DLD1 (cell line): ENCODE results near the gene EN2.

Experiments used
- in situ Hi-C: cut with HindIII; loops from 2 replicates; pipeline ENCODE4 v1.10.0; 2017; ENCODE audit warnings: low sequenced_read_pairs

The EN2 gene

DNA sequence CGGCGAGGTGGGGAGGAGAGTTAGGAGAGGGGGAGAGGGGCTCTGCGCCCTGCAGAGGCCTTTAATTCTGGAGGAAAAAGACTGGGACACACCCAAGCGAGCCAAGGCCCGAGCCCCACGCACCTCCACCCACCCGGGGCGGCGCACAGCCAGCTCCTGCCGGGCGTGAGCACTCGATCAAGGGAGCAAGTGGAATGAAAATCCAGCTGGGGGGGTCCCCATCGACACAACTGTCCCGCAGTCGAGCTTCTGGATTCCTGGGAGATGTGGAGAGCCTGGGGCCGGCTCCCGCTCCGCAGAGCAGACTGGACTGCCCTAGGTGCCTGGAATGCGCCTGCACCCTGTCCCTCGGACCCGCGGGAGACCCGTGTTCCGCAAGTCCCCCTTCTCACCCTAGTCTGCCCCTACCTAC, 7.4 kb upstream of the EN2 start:
- in situ Hi-C loops, result no loop called here

DNA sequence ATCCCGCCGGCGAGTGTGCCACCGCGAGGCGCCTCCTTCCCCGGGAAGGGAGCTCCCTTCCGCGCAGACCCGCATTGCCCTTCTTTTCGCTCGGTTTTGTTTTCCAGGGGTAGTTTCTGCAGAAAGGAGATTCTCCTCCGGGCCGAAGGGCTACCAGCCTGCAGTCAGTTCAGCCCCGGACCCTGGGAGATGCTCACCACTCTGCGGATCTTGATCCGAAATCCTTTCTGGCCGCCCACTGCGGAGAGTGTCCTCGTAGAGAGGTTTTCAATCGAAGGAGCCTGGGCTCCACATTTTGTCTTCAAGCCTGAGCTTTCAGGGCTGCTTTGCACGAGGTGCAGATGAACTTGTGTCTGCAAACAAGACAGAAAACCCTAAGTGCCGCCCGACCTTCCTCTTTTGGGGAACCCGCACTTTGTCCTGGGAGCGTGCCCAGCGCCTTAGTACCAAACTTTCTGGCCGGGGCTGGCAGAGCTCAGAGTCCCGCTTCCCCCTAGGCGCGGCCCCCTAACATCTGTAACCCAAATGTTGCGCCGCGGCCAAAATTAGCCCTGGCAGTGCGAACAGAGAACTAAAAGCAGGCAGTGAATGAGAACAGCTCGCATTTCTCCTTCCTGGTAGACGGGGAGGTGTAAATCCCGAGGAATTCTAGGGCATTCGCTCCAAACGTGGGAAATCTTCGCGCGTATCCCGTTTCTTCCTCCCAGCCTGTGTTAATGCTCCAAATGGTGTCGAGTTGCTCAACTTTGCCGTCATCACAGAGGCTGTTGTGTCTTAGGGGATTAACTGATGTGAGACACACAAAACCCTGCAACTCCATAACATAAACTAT, 6.7 kb upstream of the EN2 start:
- in situ Hi-C loops, result no loop called here

DNA sequence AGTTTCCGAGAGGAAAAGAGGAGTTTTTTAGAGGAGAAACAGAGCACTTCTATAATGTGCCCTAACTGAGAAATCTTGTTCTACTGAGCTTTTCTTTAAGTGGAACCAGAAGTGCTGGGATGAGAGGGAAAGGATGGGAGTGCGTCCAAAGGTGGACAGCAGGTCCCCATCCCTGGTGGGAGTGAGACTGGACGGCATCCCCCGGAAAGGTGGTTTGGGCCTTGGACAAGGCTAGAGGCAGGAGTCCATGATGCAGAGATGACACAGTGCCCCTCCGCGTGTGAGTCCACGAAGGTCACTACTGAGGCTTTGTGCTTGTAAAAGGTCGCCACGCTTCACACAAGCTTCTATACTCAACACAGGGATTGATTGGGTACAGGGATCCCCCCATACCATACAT, 6.1 kb upstream of the EN2 start:
- in situ Hi-C loops, result no loop called here

DNA sequence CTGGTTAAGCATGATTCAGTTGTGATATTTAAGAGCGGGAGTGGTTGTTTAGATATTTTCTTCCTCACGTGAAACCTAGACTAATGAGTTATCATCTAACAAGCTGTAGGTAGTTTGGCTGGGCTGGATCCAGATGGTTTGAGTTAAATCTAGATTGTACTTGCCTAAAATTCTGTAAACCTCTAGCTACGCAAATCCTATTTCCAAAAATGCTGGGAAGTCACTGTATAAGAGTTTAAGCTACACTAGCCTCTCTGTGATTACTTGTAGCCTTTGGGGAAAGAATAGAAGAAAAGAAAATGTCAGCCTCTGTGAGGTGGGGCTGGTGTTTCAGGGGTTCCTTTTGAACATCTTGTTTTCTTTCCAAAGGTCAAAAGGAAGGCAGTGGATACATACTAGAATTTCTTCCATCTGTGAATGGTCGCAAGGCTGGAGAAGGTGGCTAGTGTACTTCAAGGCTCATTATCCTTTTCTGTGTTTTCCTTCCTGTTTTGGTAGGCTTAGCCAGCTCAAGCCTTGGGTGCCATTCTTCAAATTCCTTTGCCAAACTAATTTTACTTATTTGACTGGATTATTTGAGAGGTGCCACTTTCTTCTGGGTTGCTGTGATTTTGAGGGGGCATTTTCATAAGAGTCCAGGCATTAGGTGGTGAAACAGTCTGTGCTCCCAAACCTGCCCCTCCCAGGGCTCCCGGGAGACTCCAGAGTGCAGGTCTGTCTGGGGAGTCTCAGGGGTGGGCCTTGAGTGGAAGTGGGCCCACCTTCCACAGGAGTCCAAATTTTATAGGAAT, 5.2 kb upstream of the EN2 start:
- in situ Hi-C loops, result no loop called here

DNA sequence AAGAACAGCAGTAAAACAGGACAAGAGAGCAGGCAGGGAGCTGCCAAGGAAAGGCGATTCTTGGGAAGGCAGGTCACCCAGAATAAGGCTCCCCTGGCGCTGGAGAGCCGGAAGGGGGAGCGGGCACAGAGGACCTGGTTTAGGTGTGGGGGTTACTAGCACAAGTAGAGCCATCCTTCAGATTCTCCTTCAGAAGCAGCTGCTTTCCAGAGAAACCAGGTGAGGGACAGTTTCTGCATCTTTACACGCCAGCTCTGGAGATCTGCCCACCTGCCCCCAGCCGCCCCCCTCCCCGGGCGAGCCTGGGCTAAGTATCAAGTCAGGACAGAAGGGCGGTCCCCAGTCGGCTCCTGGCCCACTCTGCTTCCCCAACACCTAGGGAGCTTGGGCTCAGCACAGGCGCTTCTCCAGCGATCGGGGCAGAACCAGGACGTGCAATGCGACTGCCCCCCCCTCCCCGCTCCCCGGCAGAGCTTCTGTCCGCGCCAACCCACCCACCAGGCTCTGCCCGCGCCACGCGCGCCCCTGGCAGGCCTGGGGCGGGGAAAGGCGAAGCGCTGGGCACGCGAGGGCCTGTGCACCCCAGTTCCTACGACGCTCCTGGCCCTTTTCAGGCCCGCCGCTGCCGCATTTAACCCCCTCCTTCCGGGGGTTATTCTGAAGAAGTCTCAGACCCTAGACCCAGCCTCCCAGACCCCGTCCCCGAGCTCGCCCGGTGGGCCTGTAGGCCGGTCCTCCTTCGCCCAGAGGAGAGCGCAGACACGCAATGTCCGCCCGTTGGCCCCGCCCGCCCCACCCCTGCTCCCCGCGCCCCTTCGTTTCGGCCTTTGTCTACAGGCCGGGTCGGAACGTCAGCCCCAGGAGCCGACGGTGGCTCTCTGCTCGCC, 4.4 kb upstream of the EN2 start:
- in situ Hi-C loops, result no loop called here

DNA sequence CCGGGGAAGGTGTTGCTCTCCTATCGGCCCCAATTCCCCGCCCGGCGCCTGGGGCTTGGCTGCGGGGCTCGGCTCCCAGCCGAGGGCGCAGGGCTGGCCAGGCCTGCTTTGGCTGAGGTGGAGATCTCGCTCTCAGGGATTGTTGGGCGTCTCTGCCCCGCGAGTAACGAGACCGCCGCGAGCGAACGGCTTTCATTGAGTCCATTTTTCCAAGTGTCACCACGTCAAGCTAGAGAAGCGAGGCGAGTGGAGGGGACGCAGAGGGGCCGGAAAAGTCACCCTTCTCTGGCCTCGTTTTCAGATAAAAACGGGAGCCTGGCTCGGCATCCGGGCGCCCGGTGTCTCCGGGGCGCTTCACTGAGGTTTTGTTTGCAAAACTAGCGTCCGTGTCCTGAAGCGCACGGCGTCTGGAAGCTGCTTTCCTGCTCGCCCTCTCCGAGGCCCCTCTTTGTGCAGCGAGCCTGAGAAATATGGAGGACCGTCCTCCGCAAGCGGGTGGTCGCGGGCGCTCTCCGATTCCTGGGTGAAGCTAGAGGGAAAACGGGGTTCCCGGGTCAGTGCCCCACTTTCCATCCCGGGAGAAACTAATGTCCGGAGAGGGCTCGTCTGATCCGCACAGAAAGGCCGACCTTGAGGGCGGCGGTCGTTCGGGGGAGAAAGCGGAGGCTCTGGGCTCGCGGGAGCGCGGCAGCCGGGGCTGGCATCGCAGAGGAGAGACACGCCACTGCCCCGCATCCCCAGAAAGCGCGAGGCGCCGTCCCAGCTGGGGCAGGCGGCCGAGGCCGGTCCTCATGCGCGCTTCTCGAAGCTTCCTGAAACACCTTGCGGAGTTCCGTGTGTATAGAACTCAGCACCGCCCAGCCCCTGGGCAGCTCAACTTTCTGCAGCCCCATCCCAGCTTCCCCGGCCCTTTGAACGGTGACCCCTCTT, 3.5 kb upstream of the EN2 start:
- in situ Hi-C loops, result no loop called here

DNA sequence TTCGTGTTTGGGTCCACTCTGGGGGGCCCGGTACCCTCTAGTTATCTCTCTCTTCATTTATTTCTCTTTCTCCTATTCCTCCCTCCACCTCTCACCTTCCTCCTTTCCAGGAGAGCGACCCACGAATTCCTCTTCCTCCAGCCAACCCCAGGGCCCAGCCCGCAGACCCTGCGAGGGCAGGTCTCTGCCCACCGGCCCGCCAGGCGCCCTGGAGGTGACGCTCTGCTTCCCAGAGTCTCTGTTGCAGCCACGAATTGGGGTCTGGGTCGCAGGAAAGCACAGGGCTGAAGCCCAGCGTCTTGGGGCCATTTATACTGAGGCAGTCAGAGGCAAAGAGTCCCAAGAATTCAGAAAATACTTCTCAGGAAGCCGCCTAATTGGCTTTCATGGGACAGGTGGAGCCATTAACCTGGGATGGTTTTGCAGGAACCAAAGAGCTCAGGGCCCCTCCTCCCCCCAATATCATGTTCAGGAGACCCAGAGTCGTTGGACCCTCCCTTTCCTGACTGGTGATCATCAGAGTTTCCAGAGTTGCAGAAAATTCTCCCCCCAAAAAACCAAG, 2.7 kb upstream of the EN2 start:
- in situ Hi-C loops, result no loop called here

DNA sequence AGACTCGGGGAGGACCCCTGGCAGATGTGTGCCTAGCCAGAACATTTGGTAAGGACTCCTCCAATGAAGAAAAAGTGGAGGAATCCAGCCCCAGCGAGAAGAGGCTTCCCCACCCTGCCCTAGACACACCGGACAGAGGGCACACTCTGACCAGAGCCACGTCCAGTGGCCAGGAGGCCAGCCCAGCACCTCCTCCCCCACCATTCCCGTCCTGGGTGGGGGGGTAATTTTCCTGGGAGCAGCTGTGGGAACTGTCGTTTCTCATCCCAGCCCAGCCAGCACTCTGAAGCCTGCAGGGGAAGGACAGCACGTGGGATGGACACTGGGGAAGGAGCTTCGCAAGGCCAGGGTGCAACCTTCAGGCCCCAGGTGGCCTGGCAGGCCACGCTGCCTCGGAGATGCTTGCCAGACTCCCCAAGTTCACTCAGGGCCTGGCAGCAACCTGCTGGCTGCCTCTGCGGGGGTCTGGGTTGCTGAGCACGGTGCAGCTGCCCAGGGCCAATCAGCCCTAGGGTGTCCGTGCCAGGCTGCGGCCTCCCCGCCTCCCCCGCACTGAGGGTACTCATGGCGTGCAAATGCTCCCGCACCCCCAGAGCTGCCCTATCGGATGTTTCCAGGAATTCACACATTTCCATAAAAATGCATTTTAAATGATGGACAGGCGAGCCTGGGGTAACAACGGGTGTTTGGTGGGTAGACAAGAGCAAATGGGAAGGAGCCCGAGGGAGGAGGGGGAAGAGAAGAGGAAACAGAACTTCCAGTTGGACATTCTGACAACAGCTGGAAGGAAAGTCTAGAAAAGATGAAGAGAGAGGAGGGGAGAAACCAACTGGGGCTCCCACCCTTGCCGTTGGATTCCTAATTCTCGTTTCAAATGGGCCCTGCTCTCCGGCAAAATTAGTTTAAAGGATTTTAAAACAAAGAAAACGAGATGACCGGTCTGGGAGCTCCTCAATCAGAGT, 1.9 kb upstream of the EN2 start:
- in situ Hi-C loops, result no loop called here

DNA sequence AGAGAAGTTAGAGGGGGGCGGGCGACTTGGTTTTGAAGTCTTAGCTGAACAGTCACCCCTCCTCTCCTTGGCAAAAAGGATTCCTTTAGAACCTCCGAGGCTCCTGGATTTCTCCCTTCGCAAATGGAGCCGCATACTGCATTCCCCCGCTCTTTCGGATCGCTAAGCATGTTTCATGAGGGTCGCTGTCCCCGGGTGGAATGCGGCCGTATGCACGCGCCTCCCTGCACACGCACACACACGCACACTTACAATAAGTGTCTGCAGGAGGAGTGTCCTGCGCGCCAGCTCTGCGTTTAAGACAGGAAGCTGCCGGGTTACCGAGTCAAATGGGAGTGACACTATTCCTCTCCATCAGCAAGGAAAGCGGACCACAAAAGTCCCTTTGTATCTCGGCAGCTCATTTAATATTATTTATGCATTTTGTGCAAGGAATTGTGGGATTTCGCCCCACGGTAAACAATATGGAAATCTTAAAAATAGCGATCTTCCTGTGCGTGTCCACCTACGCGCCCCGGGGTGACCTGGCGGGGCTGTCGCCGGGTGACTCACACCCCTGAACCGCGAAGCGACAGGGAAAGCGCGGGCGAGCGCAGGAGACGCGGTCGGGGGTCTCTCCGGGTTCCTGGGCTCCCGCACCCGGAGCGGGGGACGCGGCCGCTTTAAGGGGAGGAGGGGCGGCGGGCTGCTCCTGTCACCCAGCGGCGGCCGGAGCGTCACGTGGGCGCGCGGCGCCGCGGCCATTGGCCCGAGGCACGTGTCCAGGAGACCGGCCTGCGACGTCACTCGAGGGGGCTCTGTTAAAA, 988 bp upstream of the EN2 start:
- in situ Hi-C loops, result no loop called here

DNA sequence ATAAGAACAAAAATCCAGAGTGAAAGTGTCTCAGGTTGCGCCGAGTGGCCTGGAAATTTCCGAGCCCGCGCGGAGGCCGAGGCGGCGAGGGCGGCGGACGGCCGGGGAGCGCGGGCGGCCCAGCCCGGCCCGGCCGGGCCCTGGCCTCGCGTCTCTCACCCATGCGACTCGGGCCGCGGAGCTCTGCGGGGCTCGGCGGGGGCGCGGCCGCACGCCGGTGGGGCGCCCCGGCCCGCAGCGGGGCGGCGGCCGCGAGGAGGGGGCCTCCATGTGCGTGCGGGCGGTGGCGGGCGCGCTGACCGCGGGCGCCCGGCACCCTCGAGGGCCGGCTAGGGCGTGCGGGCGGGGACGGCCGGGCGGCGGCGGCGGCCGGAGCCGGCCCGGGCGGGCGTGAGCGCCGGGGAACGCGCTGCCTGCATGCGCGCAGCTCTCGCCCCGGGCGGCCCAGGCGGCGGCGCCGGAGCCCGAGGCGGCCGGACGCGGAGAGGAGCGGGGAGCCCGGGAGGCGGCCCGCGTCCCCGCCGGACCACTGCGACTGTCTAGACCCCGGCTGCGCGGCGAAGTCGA, 302 bp upstream of the EN2 start:
- in situ Hi-C loops, result no loop called here

DNA sequence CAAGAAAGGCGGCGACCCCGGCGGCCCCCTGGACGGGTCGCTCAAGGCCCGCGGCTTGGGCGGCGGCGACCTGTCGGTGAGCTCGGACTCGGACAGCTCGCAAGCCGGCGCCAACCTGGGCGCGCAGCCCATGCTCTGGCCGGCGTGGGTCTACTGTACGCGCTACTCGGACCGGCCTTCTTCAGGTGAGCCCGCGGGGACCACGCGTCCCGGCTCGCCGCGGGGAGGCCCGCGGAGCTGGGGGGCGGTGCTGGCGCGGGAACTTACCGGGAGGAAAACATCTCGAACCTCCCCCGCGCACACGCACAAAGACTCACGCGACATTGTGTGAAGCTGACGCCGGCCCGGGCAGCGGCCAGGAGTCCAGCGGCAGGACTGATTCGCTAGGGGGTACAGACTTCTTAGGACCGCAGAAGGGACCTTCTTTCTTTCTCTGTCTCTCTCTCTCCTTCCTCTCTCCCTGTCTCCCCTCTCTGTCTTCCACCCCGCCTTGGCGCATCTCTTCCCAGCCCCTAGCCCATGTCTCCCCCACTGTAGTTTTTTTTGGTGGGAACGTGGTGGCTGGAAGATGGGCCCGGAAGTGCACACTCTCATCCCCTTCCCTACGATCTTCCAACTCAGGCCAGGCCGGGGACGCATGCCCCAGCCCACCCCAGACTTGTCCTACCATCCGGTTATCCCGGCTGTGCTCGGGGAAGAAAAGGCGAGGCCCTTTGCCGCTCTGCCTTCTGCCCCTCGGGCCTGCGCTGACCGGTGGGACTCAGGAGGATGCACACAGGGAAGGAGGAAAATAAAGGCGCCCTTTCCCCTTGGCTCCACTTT, 1.2 kb downstream of the EN2 start:
- in situ Hi-C loops, result no loop called here

DNA sequence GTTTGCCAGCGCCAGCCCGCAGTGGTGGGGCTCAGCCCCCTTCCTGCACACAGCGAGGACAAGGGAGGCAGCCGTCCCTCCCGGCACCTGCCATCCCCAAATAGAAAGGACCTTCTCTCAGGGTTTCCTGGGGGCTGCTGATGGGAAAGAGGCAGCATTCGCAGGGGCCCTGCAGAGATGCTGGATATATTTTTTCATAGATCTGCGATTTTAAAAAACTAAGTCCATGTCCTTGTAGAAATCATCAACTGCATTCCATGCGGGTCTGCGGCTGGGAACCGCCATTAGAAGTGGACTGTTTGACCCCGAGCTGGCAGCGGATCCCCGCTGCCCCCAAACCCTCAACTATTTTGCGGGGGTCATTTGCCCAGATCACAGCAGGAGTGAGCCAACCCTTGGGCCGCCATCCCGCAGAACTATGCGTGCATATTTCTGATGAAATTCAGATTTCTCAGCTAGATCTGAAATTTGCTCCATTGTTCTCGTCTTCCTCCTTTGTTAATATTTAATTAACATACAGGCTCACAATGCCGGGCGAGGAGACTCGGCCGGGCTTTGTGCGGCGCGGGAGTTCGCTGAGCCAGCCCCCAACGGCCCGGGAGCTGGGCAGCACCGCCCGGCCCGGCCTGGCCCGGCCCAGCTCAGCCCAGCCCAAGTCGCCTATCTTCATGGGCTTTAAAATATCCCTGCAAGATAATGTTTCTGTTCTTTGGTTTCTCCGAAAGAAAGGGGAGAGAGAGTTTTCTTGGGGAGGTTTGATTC, 2.0 kb downstream of the EN2 start:
- in situ Hi-C loops, result no loop called here

DNA sequence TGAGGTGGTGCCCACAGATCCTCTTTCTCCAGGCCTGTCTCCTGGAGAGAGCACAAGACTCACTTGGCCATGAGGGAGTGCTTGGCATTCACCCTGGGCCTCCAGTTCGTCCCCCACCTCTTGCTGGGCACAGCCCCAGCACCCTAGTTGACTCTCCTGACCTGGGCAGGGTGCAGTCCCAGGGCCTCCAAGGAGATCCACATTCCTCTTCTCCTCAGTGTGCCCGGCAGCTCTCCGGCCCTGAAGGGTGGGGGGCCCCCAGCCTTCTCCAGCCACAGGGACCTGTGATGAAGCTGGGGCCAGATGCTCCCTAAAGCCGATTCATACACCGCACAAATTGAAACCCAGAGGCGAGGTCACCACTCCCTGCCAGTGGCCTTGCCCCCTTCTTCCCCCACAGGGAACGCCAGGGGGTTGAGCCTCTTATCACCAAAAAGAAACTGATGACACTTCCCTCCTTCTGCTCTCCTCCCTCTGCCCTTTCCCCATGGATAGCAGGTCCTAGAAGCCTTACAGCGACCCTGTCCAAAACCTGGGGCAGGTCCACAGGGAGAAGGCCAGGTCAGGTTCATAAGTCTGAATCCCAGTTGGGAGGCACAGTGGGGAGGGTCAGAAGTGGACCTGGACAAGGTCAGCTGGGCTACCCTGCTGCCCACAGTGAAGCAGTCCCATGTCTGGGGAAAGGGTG, 3.1 kb downstream of the EN2 start:
- in situ Hi-C loops, result no loop called here

DNA sequence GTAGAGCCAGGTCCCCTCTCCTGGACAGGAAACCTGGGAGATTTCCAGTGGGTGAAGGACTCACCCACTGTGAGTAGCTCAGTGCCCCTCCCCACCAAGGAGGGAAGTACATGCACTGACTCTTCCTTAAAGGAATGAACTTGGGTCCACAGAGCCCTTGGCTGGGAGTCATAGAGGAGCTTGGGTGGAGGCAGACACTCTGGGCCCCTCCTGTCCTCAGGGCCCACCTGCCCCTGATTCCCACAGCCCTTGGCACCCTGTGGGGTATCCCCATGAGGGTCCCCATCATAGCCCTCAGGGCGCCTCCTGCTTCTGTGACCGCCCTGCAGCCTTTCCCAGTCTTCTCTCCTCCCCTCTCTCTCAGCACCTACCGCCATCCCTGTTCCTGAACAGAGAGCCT, 3.7 kb downstream of the EN2 start:
- in situ Hi-C loops, result no loop called here

DNA sequence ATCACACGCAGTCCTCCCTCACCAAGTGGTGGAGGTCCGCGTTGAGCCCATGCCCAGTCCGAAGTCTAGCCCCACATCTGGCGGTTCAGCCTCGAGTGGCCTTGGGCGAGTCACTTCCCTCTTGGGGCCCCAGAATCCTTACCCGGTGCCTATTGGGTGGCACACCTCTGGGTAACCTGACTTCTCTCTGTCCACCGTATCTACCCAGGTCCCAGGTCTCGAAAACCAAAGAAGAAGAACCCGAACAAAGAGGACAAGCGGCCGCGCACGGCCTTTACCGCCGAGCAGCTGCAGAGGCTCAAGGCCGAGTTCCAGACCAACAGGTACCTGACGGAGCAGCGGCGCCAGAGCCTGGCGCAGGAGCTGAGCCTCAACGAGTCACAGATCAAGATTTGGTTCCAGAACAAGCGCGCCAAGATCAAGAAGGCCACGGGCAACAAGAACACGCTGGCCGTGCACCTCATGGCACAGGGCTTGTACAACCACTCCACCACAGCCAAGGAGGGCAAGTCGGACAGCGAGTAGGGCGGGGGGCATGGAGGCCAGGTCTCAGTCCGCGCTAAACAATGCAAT, 4.3 kb downstream of the EN2 start:
- in situ Hi-C loops, result no loop called here
